Fibroblast of peridontal ligament (primary cell): Measurements from ENCODE around the gene NCBP3.

ENCODE experiments used
- DNase-seq: peaks from one replicate; pipeline ENCODE4 v3.0.0-alpha.2; 2010; ENCODE audit errors: extremely low read depth

The NCBP3 gene

GRCh38 chr17:3754458-3755334, 91.3 kb downstream of the NCBP3 start:
- DNase-seq: no peak

GRCh38 chr17:3754066-3754457, 92.0 kb downstream of the NCBP3 start:
- no peak for DNase-seq

GRCh38 chr17:3753624-3754023, 92.4 kb downstream of the NCBP3 start:
- no peak for DNase-seq
